Gastrocnemius medialis (tissue), 4 donors: ENCODE data around the gene ATP10B.

Experiments
- POLR2A ChIP-seq, 2 donors: fragments of 450-650 bp; IDR thresholded peaks; one replicate each; pipeline ENCODE4 v1.6.1; 2017; ENCODE audit warnings: antibody characterized with exemption in 2 of 2, mild to moderate bottlenecking in 2 of 2, moderate library complexity in 2 of 2
- TF ChIP-seq, protein P1 (sequence below), 5 experiments: fragments of 450-650 bp in 3 of 5; fragments of 200-600 bp in 2 of 5; sonication (generic) in 2 of 5; IDR thresholded peaks in 4 of 5; conservative IDR thresholded peaks in 1 of 5; 1 replicate in 4 of 5; 2 replicates in 1 of 5; pipeline ENCODE4 v1.5.1; 2016 to 2019; ENCODE audit warnings: antibody characterized with exemption in 5 of 5, mild to moderate bottlenecking in 3 of 5, moderate library complexity in 3 of 5

GRCh38 chr5:160643616-160644240, 208.3 kb downstream of the ATP10B start:
- TF ChIP-seq, protein P1, sequence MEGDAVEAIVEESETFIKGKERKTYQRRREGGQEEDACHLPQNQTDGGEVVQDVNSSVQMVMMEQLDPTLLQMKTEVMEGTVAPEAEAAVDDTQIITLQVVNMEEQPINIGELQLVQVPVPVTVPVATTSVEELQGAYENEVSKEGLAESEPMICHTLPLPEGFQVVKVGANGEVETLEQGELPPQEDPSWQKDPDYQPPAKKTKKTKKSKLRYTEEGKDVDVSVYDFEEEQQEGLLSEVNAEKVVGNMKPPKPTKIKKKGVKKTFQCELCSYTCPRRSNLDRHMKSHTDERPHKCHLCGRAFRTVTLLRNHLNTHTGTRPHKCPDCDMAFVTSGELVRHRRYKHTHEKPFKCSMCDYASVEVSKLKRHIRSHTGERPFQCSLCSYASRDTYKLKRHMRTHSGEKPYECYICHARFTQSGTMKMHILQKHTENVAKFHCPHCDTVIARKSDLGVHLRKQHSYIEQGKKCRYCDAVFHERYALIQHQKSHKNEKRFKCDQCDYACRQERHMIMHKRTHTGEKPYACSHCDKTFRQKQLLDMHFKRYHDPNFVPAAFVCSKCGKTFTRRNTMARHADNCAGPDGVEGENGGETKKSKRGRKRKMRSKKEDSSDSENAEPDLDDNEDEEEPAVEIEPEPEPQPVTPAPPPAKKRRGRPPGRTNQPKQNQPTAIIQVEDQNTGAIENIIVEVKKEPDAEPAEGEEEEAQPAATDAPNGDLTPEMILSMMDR (IDR thresholded peaks at IDR 0.05 in 4 of 5, conservative IDR thresholded peaks at IDR 0.05 in 1 of 5): no peak
- TF ChIP-seq POLR2A (IDR thresholded peaks at IDR 0.05): no peak
